NCI-H446 treated with DMSO at 0.1 percent for 48 hours (cell line): ENCODE data around the gene LRP2.
"Not testable (repeated sequence)": the region's sequence is repeated elsewhere in the genome, so short reads cannot be mapped to it uniquely, and the experiment has no call there.

Experiments used
- DNase-seq: peaks from one replicate; lab custom pipeline; 2025; lab: John Stamatoyannopoulos, UW

The LRP2 gene

DNA sequence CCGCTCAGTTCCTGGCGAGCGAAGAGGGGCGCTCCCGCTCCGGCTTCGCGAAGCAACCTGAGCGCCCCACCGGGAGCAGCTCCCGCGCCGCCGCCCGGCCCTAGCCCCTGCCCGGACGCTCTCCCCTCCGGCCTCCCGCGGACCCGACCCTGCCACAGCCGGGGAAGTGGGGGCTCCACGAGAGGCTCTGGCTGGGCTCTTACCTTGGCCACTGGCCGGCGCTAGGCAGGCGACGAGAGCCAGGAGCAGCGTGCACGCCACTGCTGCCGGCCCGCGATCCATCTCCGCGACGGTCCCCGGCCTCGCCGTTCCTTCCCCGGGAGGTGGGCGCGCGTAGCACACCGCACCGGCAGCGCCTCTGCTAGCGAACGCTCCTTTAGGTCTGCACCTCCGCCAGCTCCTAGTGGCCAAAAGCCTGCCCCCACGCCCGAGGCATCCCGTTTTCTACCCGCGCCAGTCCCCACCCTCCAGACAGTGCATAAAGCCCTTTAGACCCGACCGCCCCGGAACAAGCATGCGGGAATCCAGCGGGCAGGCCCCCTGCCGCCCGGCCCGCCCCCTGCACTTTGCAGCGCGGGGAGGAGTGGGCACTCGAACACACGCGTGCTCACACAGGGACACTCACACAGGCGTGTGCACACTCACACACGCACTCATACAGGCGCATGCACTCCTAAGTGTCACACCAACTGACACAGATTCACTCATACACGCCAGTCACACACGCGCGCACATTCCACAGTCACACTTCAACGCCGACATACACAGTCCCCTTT lies at the start of gene LRP2:
TSS of gene LRP2 (minus strand) at position 417 of the 776 bp plus-strand sequence. CDS start at position 282, 135 bp downstream.
- no peak for DNase-seq

- no peak for DNase-seq
Measured at GRCh38 chr2:169406891-169407290, 44.6 kb upstream of the LRP2 start.

- DNase-seq = not testable (repeated sequence)
Measured at GRCh38 chr2:169399491-169399890, 37.2 kb upstream of the LRP2 start.

DNA sequence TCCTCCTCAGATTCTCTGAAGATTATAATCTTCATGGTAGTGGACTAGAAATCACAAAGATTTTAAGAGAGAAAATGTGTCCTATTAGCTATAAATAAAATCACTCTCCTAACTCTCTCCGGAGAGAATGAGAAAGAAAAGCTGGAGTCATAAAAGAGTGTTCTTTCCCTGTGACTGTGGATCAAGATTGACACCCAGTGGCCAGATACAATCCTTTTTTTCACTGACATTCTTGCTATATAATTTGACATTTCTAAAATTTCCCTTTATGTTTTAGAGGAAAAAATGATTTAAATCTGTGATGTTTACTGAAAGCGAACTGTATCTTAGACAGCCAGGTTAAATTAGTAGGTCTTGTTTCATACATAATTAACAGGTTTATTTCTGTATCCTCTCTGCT lies 35.4 kb upstream of the LRP2 start:
- DNase-seq = no peak

GRCh38 chr2:169395821-169396374 lies 33.6 kb upstream of the LRP2 start:
- DNase-seq = no peak

- DNase-seq = no peak
Measured at GRCh38 chr2:169393068-169393590, 30.8 kb upstream of the LRP2 start.

- no peak for DNase-seq
Measured at GRCh38 chr2:169391236-169391635, 28.9 kb upstream of the LRP2 start.

GRCh38 chr2:169388161-169388560 lies 25.8 kb upstream of the LRP2 start:
- no peak for DNase-seq

GRCh38 chr2:169386722-169387121 lies 24.4 kb upstream of the LRP2 start:
- DNase-seq = no peak

DNA sequence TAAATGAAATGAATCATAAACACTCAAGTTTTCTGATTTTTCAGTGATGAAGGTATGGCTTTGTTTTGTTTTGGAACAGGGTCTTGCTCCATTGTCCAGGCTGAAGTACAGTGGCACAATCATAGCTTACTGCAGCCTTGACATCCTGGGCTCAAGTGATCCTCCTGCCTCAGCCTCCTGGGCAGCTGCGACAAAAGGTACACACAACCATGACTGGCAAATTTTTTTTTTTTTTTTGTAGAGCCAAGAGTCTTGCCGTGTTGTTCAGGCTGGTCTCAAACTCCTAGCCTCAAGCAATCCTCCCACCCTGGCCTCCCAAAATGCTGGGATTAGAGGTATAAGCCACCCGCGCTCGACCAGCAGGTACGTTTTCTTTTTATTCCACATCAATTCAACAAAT lies 22.5 kb upstream of the LRP2 start:
- no peak for DNase-seq

- no peak for DNase-seq
Measured at GRCh38 chr2:169372561-169372960, 10.2 kb upstream of the LRP2 start.

GRCh38 chr2:169366066-169366465 lies 3.7 kb upstream of the LRP2 start:
- DNase-seq = no peak

DNA sequence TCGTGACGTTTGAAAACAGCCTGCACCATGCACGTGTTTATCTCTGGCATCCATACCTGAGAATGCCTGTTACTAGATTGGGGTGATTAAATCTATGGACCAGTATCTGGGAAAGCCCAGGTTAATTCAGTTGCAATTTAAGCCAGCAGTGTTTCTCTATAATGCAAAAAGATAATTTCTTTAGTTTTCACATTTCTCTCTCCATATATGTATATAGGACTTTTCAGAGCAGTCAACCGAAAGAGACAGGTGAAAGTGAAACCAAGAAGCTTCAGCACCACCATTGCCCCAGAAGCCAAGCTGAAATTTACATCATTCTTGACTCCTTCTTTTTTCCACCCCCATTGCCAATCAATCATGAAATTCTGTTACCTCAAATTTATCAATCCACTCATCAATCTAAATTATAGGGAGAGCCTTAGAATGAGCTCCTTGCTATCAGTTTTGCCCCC lies 2.7 kb upstream of the LRP2 start:
- no peak for DNase-seq

DNA sequence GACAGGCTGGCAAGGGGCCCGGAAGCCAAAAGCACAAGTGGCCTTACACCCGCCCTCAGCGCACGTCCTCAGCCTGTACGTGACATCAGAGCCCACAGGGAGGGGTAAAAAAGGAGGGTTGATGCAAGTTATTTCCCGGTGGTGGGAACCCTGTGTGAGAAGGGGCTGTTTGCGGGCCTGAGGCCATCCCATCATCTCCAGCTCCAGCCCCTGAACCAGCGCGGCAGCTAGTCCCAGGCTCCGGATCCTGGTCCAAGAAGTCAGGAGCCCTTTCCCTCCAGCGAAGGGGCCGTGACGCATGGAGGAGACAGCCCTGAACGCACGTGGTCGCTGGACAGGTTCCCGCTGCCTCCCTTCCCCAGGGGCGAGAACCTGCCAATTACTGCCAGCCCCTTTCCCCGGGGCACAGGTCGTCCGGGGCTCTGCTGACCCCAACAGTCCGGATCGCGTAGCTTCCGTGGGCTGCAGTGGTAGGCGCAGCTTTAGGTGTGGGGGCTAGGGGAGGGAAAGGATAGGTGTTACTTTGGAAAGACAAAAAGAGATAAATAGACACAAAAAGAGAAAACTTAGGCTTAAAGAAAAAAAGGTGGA lies 1.3 kb upstream of the LRP2 start:
- DNase-seq = no peak

DNA sequence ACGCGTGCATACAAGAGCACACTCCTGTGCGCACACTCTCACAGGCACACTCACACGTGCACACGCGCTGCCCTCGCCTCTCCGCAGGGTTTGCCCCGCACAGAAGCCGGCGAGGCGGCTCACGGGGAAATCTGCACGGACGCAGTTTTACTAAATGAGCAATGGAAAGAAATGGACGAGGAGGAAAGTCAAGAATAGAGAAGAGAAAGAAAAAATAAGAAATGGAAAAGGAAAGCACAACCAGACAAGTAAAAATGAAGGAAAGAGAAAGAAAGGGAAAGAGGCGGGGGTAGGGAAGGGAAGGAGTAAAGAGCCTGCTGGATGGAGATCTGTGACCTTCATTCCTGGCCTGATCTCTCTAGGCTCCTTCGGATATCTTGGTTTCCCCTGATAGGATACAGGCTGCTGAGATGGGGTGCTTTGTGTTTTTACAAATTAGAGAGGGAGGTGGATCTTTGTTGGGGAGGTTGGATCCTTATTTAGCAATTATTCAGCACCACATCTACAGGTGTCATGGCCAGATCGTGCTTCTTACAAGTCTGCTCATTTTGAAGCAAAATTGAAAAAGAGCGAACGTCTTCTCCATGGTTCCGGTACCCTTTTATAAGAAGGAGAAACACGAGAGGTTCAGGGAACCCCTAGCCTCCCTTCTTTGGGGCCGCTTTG lies 693 bp upstream of the LRP2 start:
- no peak for DNase-seq

GRCh38 chr2:169361706-169362117 lies 622 bp downstream of the LRP2 start:
- DNase-seq = no peak

GRCh38 chr2:169360984-169361705 lies 1.2 kb downstream of the LRP2 start:
- DNase-seq = no peak

GRCh38 chr2:169358016-169358415 lies 4.3 kb downstream of the LRP2 start:
- DNase-seq = no peak

DNA sequence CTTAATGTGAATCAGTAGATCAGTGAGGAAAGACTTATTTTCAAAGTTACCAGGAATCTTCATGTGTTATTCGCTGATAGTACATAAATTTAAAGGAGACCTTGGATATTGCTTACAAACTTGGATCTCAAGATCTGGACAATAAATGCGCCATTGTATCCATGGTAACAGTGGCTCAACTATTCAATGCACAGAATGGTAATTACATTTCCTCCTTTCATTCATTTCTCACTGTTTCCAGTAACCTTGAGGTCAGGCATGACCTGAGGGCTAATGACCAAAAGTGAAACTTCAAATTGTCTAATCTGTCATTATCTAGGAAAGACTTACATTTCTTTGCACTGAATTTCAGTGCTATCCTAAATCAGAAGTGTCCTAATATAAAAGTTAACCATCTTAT lies 8.1 kb downstream of the LRP2 start:
- DNase-seq = no peak

GRCh38 chr2:169351725-169352124 lies 10.6 kb downstream of the LRP2 start:
- no peak for DNase-seq

DNA sequence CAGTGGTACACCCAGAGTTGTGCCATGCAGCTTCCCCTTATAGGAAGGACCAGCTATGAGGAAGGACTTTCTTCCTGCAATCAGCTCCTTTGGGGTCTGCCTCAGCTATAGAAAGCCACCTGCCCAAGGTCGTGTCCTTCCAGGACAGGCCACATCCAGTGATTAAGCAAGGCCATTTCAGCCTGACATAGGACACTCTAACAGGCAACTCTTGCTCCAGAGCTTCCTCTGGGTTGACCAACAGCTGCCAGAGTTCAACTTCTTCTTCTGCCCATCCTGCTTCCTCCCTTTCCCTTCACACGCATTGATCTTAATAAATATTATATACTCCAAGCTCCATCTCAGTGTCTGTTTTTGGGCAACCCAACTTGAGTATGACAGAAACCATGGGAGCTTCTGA lies 12.8 kb downstream of the LRP2 start:
- no peak for DNase-seq
